Measurements from ENCODE around the gene ITGB3.

- TF ChIP-seq POLR2A (IDR thresholded peaks at IDR 0.05) (no peak), CTCF (IDR thresholded peaks at IDR 0.05) (no peak), EP300 (IDR thresholded peaks at IDR 0.05) (no peak)
Observed at GRCh38 chr17:47212458-47212857, 41.2 kb upstream of the ITGB3 start.

Measured in ovary (tissue), 3 donors.